H9 (cell line): ENCODE data around the gene EVC. TPM values are rescaled to one million over a fixed set of nuclear protein-coding genes. Genes with fewer than 3 reads are reported as not detected.

ENCODE experiments used
- DNase-seq: peaks from one replicate; pipeline ENCODE4 v3.0.0-alpha.2; 2017
- H2AFZ ChIP-seq: one replicate; pipeline ENCODE4 v1.6.1; 2013; ENCODE audit warnings: mild to moderate bottlenecking, low read length, control low read depth, moderate library complexity
- H2AK5ac ChIP-seq: 2 replicates; pipeline ENCODE4 v1.6.1; 2013; ENCODE audit warnings: low read length, control low read depth, mixed read lengths; ENCODE audit not compliant: insufficient read length
- H2BK120ac ChIP-seq: one replicate; pipeline ENCODE4 v1.6.1; 2013; ENCODE audit warnings: low read depth, mild to moderate bottlenecking, low read length, control low read depth, inconsistent platforms; ENCODE audit not compliant: poor library complexity, severe bottlenecking
- H2BK12ac ChIP-seq: 2 replicates; pipeline ENCODE4 v1.6.1; 2013; ENCODE audit warnings: low read length, control low read depth, mixed read lengths, low read depth; ENCODE audit not compliant: insufficient read length
- H2BK15ac ChIP-seq: 2 replicates; pipeline ENCODE4 v1.6.1; 2013; ENCODE audit warnings: low read depth, low read length, control low read depth
- H2BK20ac ChIP-seq: one replicate; pipeline ENCODE4 v1.6.1; 2013; ENCODE audit warnings: low read depth, mild to moderate bottlenecking, low read length, control low read depth, inconsistent platforms; ENCODE audit not compliant: poor library complexity, severe bottlenecking
- H2BK5ac ChIP-seq: 2 replicates; pipeline ENCODE4 v1.6.1; 2013; ENCODE audit warnings: low read length, control low read depth, mixed read lengths; ENCODE audit not compliant: insufficient read length
- H3K14ac ChIP-seq: 2 replicates; pipeline ENCODE4 v1.6.1; 2013; ENCODE audit warnings: low read length, control low read depth; ENCODE audit not compliant: insufficient read depth
- H3K18ac ChIP-seq: 2 replicates; pipeline ENCODE4 v1.6.1; 2013; ENCODE audit warnings: low read depth, mild to moderate bottlenecking, mixed read lengths, low read length, control low read depth; ENCODE audit not compliant: insufficient read length
- H3K23ac ChIP-seq: 2 replicates; pipeline ENCODE4 v1.6.1; 2013; ENCODE audit warnings: low read length, control low read depth, mixed read lengths, low read depth; ENCODE audit not compliant: insufficient read length
- H3K23me2 ChIP-seq: 2 replicates; pipeline ENCODE4 v1.6.1; 2013; ENCODE audit warnings: low read depth, mild to moderate bottlenecking, mixed read lengths, low read length, control low read depth; ENCODE audit not compliant: insufficient read length, poor library complexity, severe bottlenecking
- H3K27ac ChIP-seq: 2 replicates; pipeline ENCODE4 v1.5.1; 2013; ENCODE audit warnings: low read length, control low read depth, mixed read lengths, low read depth; ENCODE audit not compliant: insufficient read length
- H3K27me3 ChIP-seq: 2 replicates; pipeline ENCODE4 v1.6.1; 2013; ENCODE audit warnings: low read length, control low read depth, inconsistent platforms; ENCODE audit not compliant: insufficient read depth
- H3K4ac ChIP-seq: 2 replicates; pipeline ENCODE4 v1.6.1; 2013; ENCODE audit warnings: low read depth, mild to moderate bottlenecking, control low read depth, inconsistent platforms, low read length, moderate library complexity
- H3K4me1 ChIP-seq: 2 replicates; pipeline ENCODE4 v1.6.1; 2013; ENCODE audit warnings: low read length, control low read depth, inconsistent platforms; ENCODE audit not compliant: insufficient read depth
- H3K4me2 ChIP-seq: 2 replicates; pipeline ENCODE4 v1.6.1; 2013; ENCODE audit warnings: low read length, control low read depth, mixed read lengths; ENCODE audit not compliant: insufficient read length, insufficient read depth
- H3K56ac ChIP-seq: 2 replicates; pipeline ENCODE4 v1.6.1; 2013; ENCODE audit warnings: low read depth, mild to moderate bottlenecking, mixed read lengths, low read length, control low read depth; ENCODE audit not compliant: insufficient read length
- H3K79me1 ChIP-seq: 2 replicates; pipeline ENCODE4 v1.6.1; 2013; ENCODE audit warnings: low read depth, mild to moderate bottlenecking, moderate library complexity, low read length, control low read depth, inconsistent platforms; ENCODE audit not compliant: insufficient read depth, poor library complexity, severe bottlenecking
- H3K79me2 ChIP-seq: 2 replicates; pipeline ENCODE4 v1.6.1; 2013; ENCODE audit warnings: low read length, control low read depth, inconsistent platforms; ENCODE audit not compliant: insufficient read depth
- H3K9ac ChIP-seq: 2 replicates; pipeline ENCODE4 v1.6.1; 2013; ENCODE audit warnings: low read length, control low read depth, mixed read lengths; ENCODE audit not compliant: insufficient read length; ENCODE audit errors: extremely low read depth
- H3K9me3 ChIP-seq: one replicate; pipeline ENCODE4 v1.6.1; 2013; ENCODE audit warnings: low read depth, low read length, inconsistent platforms; ENCODE audit not compliant: control insufficient read depth
- H3T11ph ChIP-seq: one replicate; pipeline ENCODE4 v1.6.1; 2013; ENCODE audit warnings: mild to moderate bottlenecking, low read length, control low read depth, inconsistent platforms
- H4K20me1 ChIP-seq: one replicate; pipeline ENCODE4 v1.6.1; 2013; ENCODE audit not compliant: control insufficient read depth, insufficient read length, insufficient read depth
- H4K5ac ChIP-seq: 2 replicates; pipeline ENCODE4 v1.6.1; 2013; ENCODE audit warnings: low read depth, mild to moderate bottlenecking, mixed read lengths, low read length, control low read depth; ENCODE audit not compliant: insufficient read length
- H4K8ac ChIP-seq: replicated peaks from 2 replicates; pipeline ENCODE4 v1.6.1; 2013; ENCODE audit warnings: low read length, control low read depth, mixed read lengths, low read depth; ENCODE audit not compliant: insufficient read length
- H4K91ac ChIP-seq: 2 replicates; pipeline ENCODE4 v1.6.1; 2013; ENCODE audit warnings: low read depth, mild to moderate bottlenecking, moderate library complexity, mixed read lengths, low read length, control low read depth; ENCODE audit not compliant: insufficient read length
- H3K27ac Mint-ChIP-seq, 3 experiments: 2 replicates in 2 of 3; 3 replicates in 1 of 3; pipeline ENCODE4 v1.8.0; 2020 to 2021; ENCODE audit warnings: mixed read lengths in 3 of 3, mild to moderate bottlenecking in 1 of 3, moderate library complexity in 1 of 3
- H3K27me3 Mint-ChIP-seq: 2 replicates; pipeline ENCODE4 v1.8.0; 2021; ENCODE audit warnings: low read depth, mild to moderate bottlenecking, moderate library complexity, mixed read lengths
- H3K36me3 Mint-ChIP-seq, 3 experiments: 2 replicates in 2 of 3; 3 replicates in 1 of 3; pipeline ENCODE4 v1.8.0; 2020 to 2021; ENCODE audit warnings: low read depth in 3 of 3, mixed read lengths in 3 of 3; ENCODE audit not compliant: insufficient read depth in 1 of 3
- H3K4me1 Mint-ChIP-seq, 2 experiments: 2 replicates each; pipeline ENCODE4 v1.8.0; 2020; ENCODE audit warnings: mixed read lengths in 2 of 2
- H3K4me3 Mint-ChIP-seq, 2 experiments: 2 replicates in 1 of 2; 3 replicates in 1 of 2; pipeline ENCODE4 v1.8.0; 2020 to 2021; ENCODE audit warnings: mild to moderate bottlenecking in 2 of 2, mixed read lengths in 2 of 2, moderate library complexity in 1 of 2
- H3K9me3 Mint-ChIP-seq, 2 experiments: 2 replicates in 1 of 2; 3 replicates in 1 of 2; pipeline ENCODE4 v1.8.0; 2020; ENCODE audit warnings: mild to moderate bottlenecking in 2 of 2, mixed read lengths in 2 of 2, moderate library complexity in 1 of 2
- CTCF ChIP-seq: fragments of 200-600 bp; sonication (generic); conservative IDR thresholded peaks from 3 replicates; pipeline ENCODE4 v1.8.0; 2021; ENCODE audit warnings: antibody characterized with exemption, mild to moderate bottlenecking
- WGBS: extraction: QIAGEN DNeasy Blood & Tissue Kit; methylation state at CpG from one replicate; pipeline ENCODE4 v1.1.7; 2013; ENCODE audit warnings: missing lambda C conversion rate, low lambda C conversion rate, mixed read lengths; ENCODE audit not compliant: insufficient read length; ENCODE audit errors: extremely low coverage; 5-methylcytosine and 5-hydroxymethylcytosine counted together
- total RNA-seq: library from RNA; stranded (reverse); gene quantifications from 2 replicates; pipeline ENCODE4 v1.2.1, GENCODE V29; 2021

EVC gene
- total RNA-seq, 1 experiment from 2014 or later = 10.1 TPM

- Histone ChIP-seq H3K79me2 (no peaks in the 10 kb centered on the region), H3K79me1 (no peaks in the 10 kb centered on the region), H3K56ac (no peak overlapping the region), H3K14ac (no peak overlapping the region), H2BK12ac (no peak overlapping the region), H3K27me3 (no peaks in the 10 kb centered on the region), H3K9me3 (no peaks in the 10 kb centered on the region), H3K4ac (no peak overlapping the region), H3K4me1 (peaks cover 10% of the 10 kb centered on the region; the same call in 1 of the 2 replicates), H2BK5ac (no peak overlapping the region), H4K91ac (no peak overlapping the region), H3T11ph (no peak overlapping the region), H3K23me2 (no peaks in the 10 kb centered on the region), H3K9ac (no peak overlapping the region), H2AFZ (no peak overlapping the region), H3K27ac (no peak overlapping the region), H2BK20ac (no peak overlapping the region), H2AK5ac (no peak overlapping the region), H3K4me2 (no peak overlapping the region), H2BK15ac (no peak overlapping the region), H4K5ac (no peak overlapping the region), H3K23ac (no peak overlapping the region), H4K20me1 (no peaks in the 10 kb centered on the region), H2BK120ac (no peak overlapping the region), H3K18ac (no peak overlapping the region), H4K8ac (no peak overlapping the region)
- no peak for TF ChIP-seq CTCF
- Mint-ChIP-seq H3K27me3 (no peaks in the 10 kb centered on the region; the same call in none of the 2 replicates), H3K36me3 (peaks cover 25 to 41% (median 36%) of the 10 kb centered on the region in 3 experiments), H3K27ac (no peak overlapping the region), H3K4me1 (peaks cover 35 to 39% of the 10 kb centered on the region in 2 experiments), H3K9me3 (no peaks in the 10 kb centered on the region), H3K4me3 (no peak overlapping the region)
- WGBS = no CpG with 5 or more reads among the region's 7 CpGs
- DNase-seq = no peak
These were observed 44.7 kb downstream of the EVC start for GRCh38 chr4:5755679-5756078.
